OCI-LY1 (cell line): Measurements from ENCODE around the gene FAM110A.

Experiments used
- H2AFZ ChIP-seq: fragments of 200-600 bp; sonication (generic), shearing (Covaris generic); 2 replicates; pipeline ENCODE4 v1.6.0; 2014; ENCODE audit warnings: antibody characterized with exemption, mild to moderate bottlenecking, low read length
- H3F3A ChIP-seq: fragments of 200-600 bp; sonication (generic), shearing (Covaris generic); 2 replicates; pipeline ENCODE4 v1.6.0; 2014; ENCODE audit warnings: mild to moderate bottlenecking, antibody characterized with exemption, low read length, moderate library complexity; ENCODE audit not compliant: insufficient read depth
- H3K27ac ChIP-seq: fragments of 200-600 bp; sonication (generic); 2 replicates; pipeline ENCODE4 v1.5.1; 2014; ENCODE audit warnings: low read length, mixed run types, mild to moderate bottlenecking, low read depth; ENCODE audit not compliant: poor library complexity, severe bottlenecking
- H3K27me3 ChIP-seq: fragments of 200-600 bp; sonication (generic); 2 replicates; pipeline ENCODE4 v1.6.0; 2014; ENCODE audit warnings: antibody characterized with exemption, mild to moderate bottlenecking, low read length, moderate library complexity; ENCODE audit not compliant: insufficient read depth
- H3K36me3 ChIP-seq: fragments of 200-600 bp; sonication (generic); 2 replicates; pipeline ENCODE4 v1.6.1; 2014; ENCODE audit warnings: mild to moderate bottlenecking, antibody characterized with exemption, low read length, moderate library complexity, mixed read lengths; ENCODE audit not compliant: insufficient read depth
- H3K4me1 ChIP-seq: fragments of 200-600 bp; sonication (generic); 2 replicates; pipeline ENCODE4 v1.5.1; 2014; ENCODE audit warnings: mild to moderate bottlenecking, low read length, moderate library complexity; ENCODE audit not compliant: insufficient read depth, severe bottlenecking
- H3K4me2 ChIP-seq: fragments of 200-600 bp; sonication (generic), shearing (Covaris generic); 2 replicates; pipeline ENCODE4 v1.6.1; 2014; ENCODE audit warnings: low read length
- H3K4me3 ChIP-seq: fragments of 200-600 bp; sonication (generic); 2 replicates; pipeline ENCODE4 v1.5.1; 2014; ENCODE audit warnings: low read length, low read depth, mild to moderate bottlenecking, mixed read lengths; ENCODE audit not compliant: poor library complexity, severe bottlenecking
- H3K79me2 ChIP-seq: fragments of 200-600 bp; shearing (Covaris generic); 2 replicates; pipeline ENCODE4 v1.6.1; 2016; ENCODE audit warnings: mixed run types, low read length, mixed read lengths; ENCODE audit not compliant: insufficient read depth
- H3K9ac ChIP-seq: fragments of 200-600 bp; sonication (generic), shearing (Covaris generic); 2 replicates; pipeline ENCODE4 v1.6.1; 2014; ENCODE audit warnings: mild to moderate bottlenecking, low read length, mixed read lengths
- H3K9me2 ChIP-seq: fragments of 200-600 bp; sonication (generic), shearing (Covaris generic); 2 replicates; pipeline ENCODE4 v1.6.1; 2014; ENCODE audit warnings: low read depth, mild to moderate bottlenecking, low read length, mixed read lengths
- H3K9me3 ChIP-seq: fragments of 200-600 bp; shearing (Covaris generic); 2 replicates; pipeline ENCODE4 v1.6.1; 2014; ENCODE audit warnings: low read length, mixed read lengths
- H4K20me1 ChIP-seq: fragments of 200-600 bp; sonication (generic), shearing (Covaris generic); 2 replicates; pipeline ENCODE4 v1.6.0; 2016; ENCODE audit warnings: mild to moderate bottlenecking, low read length; ENCODE audit not compliant: insufficient read depth
- EZH2 ChIP-seq: fragments of 200-600 bp; sonication (generic), shearing (Covaris generic); IDR thresholded peaks from 2 replicates; pipeline ENCODE4 v1.8.0; 2017; ENCODE audit warnings: borderline replicate concordance, mixed run types, mild to moderate bottlenecking, antibody characterized with exemption, low read length, moderate library complexity, mixed read lengths
- TF ChIP-seq, protein P1 (sequence below): fragments of 200-600 bp; sonication (generic), shearing (Covaris generic); IDR thresholded peaks from 2 replicates; pipeline ENCODE4 v1.5.1; 2017; ENCODE audit warnings: mild to moderate bottlenecking, antibody characterized with exemption, low read length, moderate library complexity, mixed read lengths

FAM110A gene

DNA sequence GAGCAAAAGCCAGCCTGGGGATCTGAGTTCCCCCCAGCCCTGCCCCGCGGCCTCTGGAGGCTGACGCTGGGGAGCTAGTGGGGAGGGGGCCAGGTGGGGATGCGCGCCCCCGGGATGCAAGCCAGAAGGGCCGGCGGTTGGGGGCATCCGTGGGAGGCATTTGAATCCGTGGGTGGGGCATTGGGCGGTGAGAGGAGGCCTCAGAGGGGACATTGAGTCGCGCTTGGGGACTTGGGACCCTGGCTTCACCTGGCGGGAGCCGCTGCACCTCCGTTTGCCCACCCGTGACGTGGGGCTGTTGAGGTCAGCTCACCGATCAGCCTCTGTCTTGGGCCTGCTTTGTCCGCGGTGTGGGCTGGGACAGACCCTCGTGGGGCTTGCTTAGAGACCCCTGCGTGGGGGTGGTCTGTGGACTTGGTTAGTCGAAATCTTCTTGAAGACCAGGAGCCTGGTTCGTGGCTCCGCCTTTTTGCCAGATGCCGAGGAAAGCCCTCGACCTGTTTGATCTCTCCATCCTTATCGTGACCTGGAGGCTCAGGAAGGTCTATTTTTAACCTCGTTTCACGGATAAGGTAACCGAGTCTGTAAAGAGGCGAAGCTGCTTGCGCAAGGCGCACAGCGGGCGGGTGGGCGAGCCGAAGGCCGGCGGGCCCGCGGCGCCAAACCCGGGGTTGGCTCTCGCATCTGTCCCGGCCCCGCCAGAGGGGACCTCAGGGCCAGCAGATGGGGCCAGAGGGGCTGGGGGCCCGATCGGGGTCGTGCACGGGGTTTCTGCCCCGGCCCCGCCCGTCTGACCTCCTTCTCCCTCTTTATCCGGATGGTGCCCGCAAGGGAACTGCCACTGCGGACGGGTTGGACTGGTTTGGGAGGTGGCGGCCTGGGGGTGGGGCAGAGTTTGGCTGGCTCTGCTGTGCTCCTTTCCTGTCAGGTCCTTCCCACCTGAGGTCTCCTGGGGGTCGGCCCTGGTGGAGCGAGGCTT, 8.3 kb downstream of the FAM110A start:
- Histone ChIP-seq H3K4me1 (peaks cover 46% of the 10 kb centered on the region), H3K9me2 (no peaks in the 10 kb centered on the region), H3K27me3 (no peaks in the 10 kb centered on the region; the same call in 1 of the 2 replicates), H3K9me3 (no peaks in the 10 kb centered on the region), H3K4me2 (peak overlapping the region; percentile 65), H3F3A (no peaks in the 10 kb centered on the region), H2AFZ (no peak overlapping the region), H3K36me3 (no peaks in the 10 kb centered on the region), H3K79me2 (no peaks in the 10 kb centered on the region), H3K4me3 (peak overlapping the region; percentile 58), H3K9ac (peak overlapping the region; percentile 50; the same call in 1 of the 2 replicates), H4K20me1 (no peaks in the 10 kb centered on the region), H3K27ac (no peak overlapping the region)
- TF ChIP-seq, protein P1, sequence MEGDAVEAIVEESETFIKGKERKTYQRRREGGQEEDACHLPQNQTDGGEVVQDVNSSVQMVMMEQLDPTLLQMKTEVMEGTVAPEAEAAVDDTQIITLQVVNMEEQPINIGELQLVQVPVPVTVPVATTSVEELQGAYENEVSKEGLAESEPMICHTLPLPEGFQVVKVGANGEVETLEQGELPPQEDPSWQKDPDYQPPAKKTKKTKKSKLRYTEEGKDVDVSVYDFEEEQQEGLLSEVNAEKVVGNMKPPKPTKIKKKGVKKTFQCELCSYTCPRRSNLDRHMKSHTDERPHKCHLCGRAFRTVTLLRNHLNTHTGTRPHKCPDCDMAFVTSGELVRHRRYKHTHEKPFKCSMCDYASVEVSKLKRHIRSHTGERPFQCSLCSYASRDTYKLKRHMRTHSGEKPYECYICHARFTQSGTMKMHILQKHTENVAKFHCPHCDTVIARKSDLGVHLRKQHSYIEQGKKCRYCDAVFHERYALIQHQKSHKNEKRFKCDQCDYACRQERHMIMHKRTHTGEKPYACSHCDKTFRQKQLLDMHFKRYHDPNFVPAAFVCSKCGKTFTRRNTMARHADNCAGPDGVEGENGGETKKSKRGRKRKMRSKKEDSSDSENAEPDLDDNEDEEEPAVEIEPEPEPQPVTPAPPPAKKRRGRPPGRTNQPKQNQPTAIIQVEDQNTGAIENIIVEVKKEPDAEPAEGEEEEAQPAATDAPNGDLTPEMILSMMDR, result no peak
- TF ChIP-seq EZH2, result no peak

GRCh38 chr20:842547-842940, 9.0 kb downstream of the FAM110A start:
- H3K9me2 ChIP-seq, result no peaks in the 10 kb centered on the region
- no peak overlapping the region for H3K27ac ChIP-seq
- H3F3A ChIP-seq, result no peaks in the 10 kb centered on the region
- H3K9ac ChIP-seq, result no peak overlapping the region
- no peak overlapping the region for H3K4me2 ChIP-seq
- no peaks in the 10 kb centered on the region; the same call in 1 of the 2 replicates for H3K27me3 ChIP-seq
- H3K36me3 ChIP-seq, result no peaks in the 10 kb centered on the region
- H4K20me1 ChIP-seq, result no peaks in the 10 kb centered on the region
- H3K4me3 ChIP-seq, result no peak overlapping the region
- no peaks in the 10 kb centered on the region for H3K9me3 ChIP-seq
- H3K4me1 ChIP-seq, result peaks cover 53% of the 10 kb centered on the region
- TF ChIP-seq, protein P1, result no peak
- TF ChIP-seq EZH2, result no peak
- no peaks in the 10 kb centered on the region for H3K79me2 ChIP-seq
- no peak overlapping the region for H2AFZ ChIP-seq

DNA sequence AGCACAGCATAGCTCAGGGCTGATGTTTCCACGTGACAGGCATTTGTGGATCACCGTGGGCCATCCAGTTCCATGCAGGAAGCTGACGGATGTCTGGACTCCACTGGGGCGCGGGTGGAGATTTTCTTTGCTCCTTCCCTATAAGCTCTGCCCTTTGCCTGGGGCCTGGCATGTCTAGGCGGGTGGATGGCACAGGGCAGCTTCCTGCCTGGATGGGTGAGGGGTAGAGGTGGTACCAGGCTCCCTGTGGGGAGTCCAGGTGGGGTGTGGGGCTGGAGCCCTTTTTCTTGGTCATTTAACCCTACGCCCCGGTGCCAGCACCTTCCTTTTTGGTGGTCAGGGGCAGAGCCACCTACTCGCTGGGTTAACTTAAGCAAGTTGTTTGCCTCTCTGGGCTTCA, 10.4 kb downstream of the FAM110A start:
- H3K9me3 ChIP-seq, result no peaks in the 10 kb centered on the region
- no peaks in the 10 kb centered on the region for H3K27me3 ChIP-seq
- H3K9me2 ChIP-seq, result no peaks in the 10 kb centered on the region
- no peaks in the 10 kb centered on the region for H4K20me1 ChIP-seq
- H3K79me2 ChIP-seq, result no peaks in the 10 kb centered on the region
- H3F3A ChIP-seq, result no peaks in the 10 kb centered on the region
- no peak overlapping the region for H2AFZ ChIP-seq
- H3K4me2 ChIP-seq, result 0 out of 2 replicates have a peak overlapping the region, but pooled peaks have one; percentile 62
- no peak overlapping the region for H3K4me3 ChIP-seq
- no peaks in the 10 kb centered on the region for H3K36me3 ChIP-seq
- no peak overlapping the region for H3K27ac ChIP-seq
- no peak overlapping the region for H3K9ac ChIP-seq
- TF ChIP-seq, protein P1, result no peak
- peaks cover 54% of the 10 kb centered on the region for H3K4me1 ChIP-seq
